Measurements from ENCODE around the gene MRFAP1. TPM values are rescaled to one million over a fixed set of nuclear protein-coding genes. Genes with fewer than 3 reads are reported as not detected.

The MRFAP1 gene
- total RNA-seq, 6 experiments from 2014 or later: 103 to 166 (median 129) TPM

DNA sequence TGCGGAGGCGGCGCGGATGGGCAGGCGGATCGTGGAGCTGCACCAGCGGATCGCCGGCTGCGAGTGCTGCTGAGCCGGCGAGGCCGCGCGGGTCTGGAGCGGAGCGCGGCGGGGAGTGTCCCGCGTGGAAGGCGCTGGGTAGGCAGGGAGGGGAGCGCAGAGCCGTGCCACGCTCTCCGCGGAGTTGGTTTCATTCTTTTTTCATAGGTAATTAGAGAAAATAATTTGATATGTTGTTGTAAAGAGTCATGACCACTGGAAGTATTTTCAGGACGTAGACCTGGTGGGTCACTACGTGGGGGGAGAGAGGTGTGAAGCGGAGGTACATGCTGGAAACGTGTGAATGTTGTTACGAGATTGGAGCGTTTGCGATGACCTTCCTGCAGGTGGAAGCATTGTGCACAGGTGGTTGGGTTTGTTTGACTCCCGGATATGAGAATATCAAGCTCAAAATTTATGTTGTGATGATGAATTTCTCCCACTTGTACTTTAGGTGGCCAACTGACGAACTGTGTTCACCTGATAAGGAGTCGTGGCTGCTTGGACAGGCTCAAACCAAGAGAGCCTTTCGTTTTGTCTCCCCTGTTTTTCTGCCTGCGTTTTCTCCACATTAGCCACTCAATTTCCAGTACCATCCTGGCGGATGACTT is 34.1 kb downstream of the MRFAP1 start:
- TF ChIP-seq POLR2A (IDR thresholded peaks at IDR 0.05): no peak
- TF ChIP-seq, protein P1, sequence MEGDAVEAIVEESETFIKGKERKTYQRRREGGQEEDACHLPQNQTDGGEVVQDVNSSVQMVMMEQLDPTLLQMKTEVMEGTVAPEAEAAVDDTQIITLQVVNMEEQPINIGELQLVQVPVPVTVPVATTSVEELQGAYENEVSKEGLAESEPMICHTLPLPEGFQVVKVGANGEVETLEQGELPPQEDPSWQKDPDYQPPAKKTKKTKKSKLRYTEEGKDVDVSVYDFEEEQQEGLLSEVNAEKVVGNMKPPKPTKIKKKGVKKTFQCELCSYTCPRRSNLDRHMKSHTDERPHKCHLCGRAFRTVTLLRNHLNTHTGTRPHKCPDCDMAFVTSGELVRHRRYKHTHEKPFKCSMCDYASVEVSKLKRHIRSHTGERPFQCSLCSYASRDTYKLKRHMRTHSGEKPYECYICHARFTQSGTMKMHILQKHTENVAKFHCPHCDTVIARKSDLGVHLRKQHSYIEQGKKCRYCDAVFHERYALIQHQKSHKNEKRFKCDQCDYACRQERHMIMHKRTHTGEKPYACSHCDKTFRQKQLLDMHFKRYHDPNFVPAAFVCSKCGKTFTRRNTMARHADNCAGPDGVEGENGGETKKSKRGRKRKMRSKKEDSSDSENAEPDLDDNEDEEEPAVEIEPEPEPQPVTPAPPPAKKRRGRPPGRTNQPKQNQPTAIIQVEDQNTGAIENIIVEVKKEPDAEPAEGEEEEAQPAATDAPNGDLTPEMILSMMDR (IDR thresholded peaks at IDR 0.05): peak; percentile 42 to 56 (median 50)
- H3K27me3 ChIP-seq: no peaks in the 10 kb centered on the region
- peaks cover 0 to 3% (median 0%) of the 10 kb centered on the region in 4 donors for H3K36me3 ChIP-seq
- peak overlapping the region; percentile 45 to 64 (median 64) for H3K4me3 ChIP-seq
- H3K4me1 ChIP-seq: peaks cover 0 to 27% (median 11%) of the 10 kb centered on the region in 4 donors
- H3K27ac ChIP-seq: peak overlapping the region; percentile 74 to 91 (median 76)
- DNase-seq (no peak), ATAC-seq (peak; percentile 36 to 67 (median 57))
- no peaks in the 10 kb centered on the region for H3K9me3 ChIP-seq
- intact Hi-C loops (cut with DNase I): no loop called here
- WGBS (ENCODE audit: insufficient coverage, low coverage, low lambda C conversion rate, missing lambda C conversion rate): 5% methylated on average over 27 of the region's 40 CpGs

- H3K4me3 ChIP-seq: no peak overlapping the region
- ATAC-seq (no peak), DNase-seq (no peak)
- no peak overlapping the region for H3K27ac ChIP-seq
- TF ChIP-seq POLR2A (IDR thresholded peaks at IDR 0.05): no peak
- TF ChIP-seq, protein P1 (IDR thresholded peaks at IDR 0.05): no peak
- H3K36me3 ChIP-seq: peaks cover 0 to 3% (median 0%) of the 10 kb centered on the region in 4 donors
- H3K27me3 ChIP-seq: no peaks in the 10 kb centered on the region
- WGBS (ENCODE audit: insufficient coverage, low coverage, low lambda C conversion rate, missing lambda C conversion rate): 87% methylated on average over 16 of the region's 21 CpGs
- intact Hi-C loops (cut with DNase I): no loop called here
- H3K4me1 ChIP-seq: peaks cover 0 to 27% (median 11%) of the 10 kb centered on the region in 4 donors
- no peaks in the 10 kb centered on the region for H3K9me3 ChIP-seq
Observed at GRCh38 chr4:6676722-6677558, 36.5 kb downstream of the MRFAP1 start.

- no peak overlapping the region for H3K27ac ChIP-seq
- peaks cover 0 to 1% (median 0%) of the 10 kb centered on the region in 4 donors for H3K36me3 ChIP-seq
- H3K4me3 ChIP-seq: no peak overlapping the region
- ATAC-seq: no peak
- H3K9me3 ChIP-seq: no peaks in the 10 kb centered on the region
- 87% methylated on average over 3 of the region's 10 CpGs for WGBS (ENCODE audit: insufficient coverage, low coverage, low lambda C conversion rate, missing lambda C conversion rate)
- no peak for TF ChIP-seq POLR2A (IDR thresholded peaks at IDR 0.05)
- TF ChIP-seq, protein P1 (IDR thresholded peaks at IDR 0.05): no peak
- intact Hi-C loops (cut with DNase I): no loop called here
- H3K4me1 ChIP-seq: peaks cover 0 to 17% (median 8%) of the 10 kb centered on the region in 4 donors
- DNase-seq: no peak
- H3K27me3 ChIP-seq: no peaks in the 10 kb centered on the region
Observed at GRCh38 chr4:6680372-6681034, 40.0 kb downstream of the MRFAP1 start.

GRCh38 chr4:6681191-6681590 is 40.7 kb downstream of the MRFAP1 start:
- Histone ChIP-seq H3K4me3 (no peak overlapping the region), H3K4me1 (peaks cover 0 to 10% (median 4%) of the 10 kb centered on the region in 4 donors), H3K36me3 (no peaks in the 10 kb centered on the region), H3K9me3 (no peaks in the 10 kb centered on the region), H3K27me3 (no peaks in the 10 kb centered on the region), H3K27ac (no peak overlapping the region)
- TF ChIP-seq, protein P1 (IDR thresholded peaks at IDR 0.05): peak; percentile 6 to 50 (median 30)
- no peak for TF ChIP-seq POLR2A (IDR thresholded peaks at IDR 0.05)
- WGBS (ENCODE audit: insufficient coverage, low coverage, low lambda C conversion rate, missing lambda C conversion rate): 47% methylated on average over 3 of the region's 9 CpGs
- ATAC-seq (peak; percentile 32 to 57 (median 52)), DNase-seq (no peak)
- intact Hi-C loops (cut with DNase I): no loop called here

Data from right lobe of liver (tissue), 6 donors.